Effector memory CD8-positive, alpha-beta T cell (primary cell): ENCODE data around the gene CLEC1B.
"Not testable (repeated sequence)": the region's sequence is repeated elsewhere in the genome, so short reads cannot be mapped to it uniquely, and the experiment has no call there.

Source experiments
- ATAC-seq: fragments of 150-1000 bp; cut with Tn5 transposase; replicated peaks from 2 replicates; pipeline ENCODE4 v1.10.0; 2021; ENCODE audit warnings: mild to moderate bottlenecking, moderate library complexity
- DNase-seq, 3 experiments: peaks; one replicate each; pipeline ENCODE4 v3.0.0; 2021
- H3K27ac Mint-ChIP-seq, 2 donors: one replicate each; pipeline ENCODE4 v1.8.0; 2022; ENCODE audit warnings: mild to moderate bottlenecking in 2 of 2, mixed read lengths in 2 of 2, moderate library complexity in 2 of 2
- H3K27me3 Mint-ChIP-seq, 2 donors: one replicate each; pipeline ENCODE4 v1.8.0; 2022; ENCODE audit warnings: mixed read lengths in 2 of 2
- H3K36me3 Mint-ChIP-seq: one replicate; pipeline ENCODE4 v1.8.0; 2022; ENCODE audit warnings: mild to moderate bottlenecking, moderate library complexity, mixed read lengths; ENCODE audit not compliant: insufficient read depth
- H3K4me1 Mint-ChIP-seq, 2 donors: one replicate each; pipeline ENCODE4 v1.8.0; 2022; ENCODE audit warnings: low read depth in 2 of 2, mixed read lengths in 2 of 2
- H3K4me3 Mint-ChIP-seq, 2 donors: one replicate each; pipeline ENCODE4 v1.8.0; 2022; ENCODE audit warnings: mild to moderate bottlenecking in 2 of 2, mixed read lengths in 2 of 2, moderate library complexity in 2 of 2
- H3K9me3 Mint-ChIP-seq, 2 donors: one replicate each; pipeline ENCODE4 v1.8.0; 2022; ENCODE audit warnings: mixed read lengths in 2 of 2
- total RNA-seq, 9 experiments: gene quantifications; one replicate each; lab custom pipeline; 2026; lab: John Stamatoyannopoulos, UW

Gene CLEC1B
- total RNA-seq, result 0 reads per million in 9 experiments

GRCh38 chr12:9999016-9999415 lies at the start of gene CLEC1B:
Gene CLEC1B, minus strand, starts transcription at chr12:9999121. Its CDS starts 21 bp downstream, at chr12:9999100.
- Mint-ChIP-seq H3K9me3 (no peaks in the 10 kb centered on the region), H3K4me1 (no peaks in the 10 kb centered on the region), H3K4me3 (no peak within 1 kb of the TSS), H3K27me3 (peaks cover 12 to 29% of the 10 kb centered on the region in 2 donors), H3K36me3 (no peaks in the 10 kb centered on the region), H3K27ac (no peak within 1 kb of the TSS)
- DNase-seq (no peak), ATAC-seq (no peak)

- DNase-seq (no peak), ATAC-seq (no peak)
- H3K4me1 Mint-ChIP-seq, result peaks cover 5 to 6% of the 10 kb centered on the region in 2 donors
- H3K9me3 Mint-ChIP-seq, result no peaks in the 10 kb centered on the region
- H3K27me3 Mint-ChIP-seq, result peaks cover 61 to 65% of the 10 kb centered on the region in 2 donors
- H3K27ac Mint-ChIP-seq, result no peak overlapping the region
- H3K4me3 Mint-ChIP-seq, result no peak overlapping the region
- no peaks in the 10 kb centered on the region for H3K36me3 Mint-ChIP-seq
Measured at GRCh38 chr12:10048526-10048925, 49.6 kb upstream of the CLEC1B start.

- ATAC-seq (no peak), DNase-seq (no peak)
- Mint-ChIP-seq H3K9me3 (no peaks in the 10 kb centered on the region), H3K27me3 (peaks cover 54 to 65% of the 10 kb centered on the region in 2 donors), H3K4me3 (no peak overlapping the region), H3K4me1 (no peaks in the 10 kb centered on the region), H3K27ac (no peak overlapping the region), H3K36me3 (no peaks in the 10 kb centered on the region)
Measured at GRCh38 chr12:10042167-10042566, 43.2 kb upstream of the CLEC1B start.

- H3K27ac Mint-ChIP-seq, result no peak overlapping the region
- H3K36me3 Mint-ChIP-seq, result no peaks in the 10 kb centered on the region
- H3K9me3 Mint-ChIP-seq, result no peaks in the 10 kb centered on the region
- DNase-seq (no peak), ATAC-seq (no peak)
- H3K4me1 Mint-ChIP-seq, result peaks cover 0 to 3% of the 10 kb centered on the region in 2 donors
- no peak overlapping the region for H3K4me3 Mint-ChIP-seq
- H3K27me3 Mint-ChIP-seq, result peaks cover 24 to 34% of the 10 kb centered on the region in 2 donors
Measured at GRCh38 chr12:10033783-10034545, 35.0 kb upstream of the CLEC1B start.

- no peak for DNase-seq
- H3K9me3 Mint-ChIP-seq, result no peaks in the 10 kb centered on the region
- no peak for ATAC-seq
- H3K4me1 Mint-ChIP-seq, result peaks cover 0 to 3% of the 10 kb centered on the region in 2 donors
- H3K36me3 Mint-ChIP-seq, result peaks cover 3% of the 10 kb centered on the region
- H3K4me3 Mint-ChIP-seq, result no peak overlapping the region
- H3K27ac Mint-ChIP-seq, result no peak overlapping the region
- peaks cover 18 to 23% of the 10 kb centered on the region in 2 donors for H3K27me3 Mint-ChIP-seq
Measured at GRCh38 chr12:10031771-10032175, 32.9 kb upstream of the CLEC1B start.

GRCh38 chr12:10031321-10031720 lies 32.4 kb upstream of the CLEC1B start:
- Mint-ChIP-seq H3K36me3 (peaks cover 3% of the 10 kb centered on the region), H3K27ac (no peak overlapping the region), H3K4me1 (peaks cover 0 to 3% of the 10 kb centered on the region in 2 donors), H3K4me3 (no peak overlapping the region), H3K27me3 (peaks cover 18 to 23% of the 10 kb centered on the region in 2 donors), H3K9me3 (no peaks in the 10 kb centered on the region)
- DNase-seq (no peak), ATAC-seq (no peak)

GRCh38 chr12:10030446-10030845 lies 31.5 kb upstream of the CLEC1B start, which contains the start of gene CLEC9A:
Gene CLEC9A, plus strand, starts transcription at chr12:10030682. Its CDS starts 22,006 bp downstream, at chr12:10052688.
- Mint-ChIP-seq H3K27ac (no peak within 1 kb of the TSS), H3K9me3 (no peaks in the 10 kb centered on the region)
- no peak for ATAC-seq

GRCh38 chr12:10027721-10028120 lies 28.8 kb upstream of the CLEC1B start:
- Mint-ChIP-seq H3K4me1 (no peaks in the 10 kb centered on the region), H3K9me3 (no peaks in the 10 kb centered on the region), H3K27ac (no peak overlapping the region), H3K4me3 (no peak overlapping the region), H3K27me3 (peaks cover 13 to 16% of the 10 kb centered on the region in 2 donors), H3K36me3 (peaks cover 3% of the 10 kb centered on the region)
- no peak for ATAC-seq
- no peak for DNase-seq

More at GRCh38 chr12:10030446-10030845, 31.5 kb upstream of the CLEC1B start, which contains the start of gene CLEC9A:
- DNase-seq, result no peak
- peaks cover 18 to 19% of the 10 kb centered on the region in 2 donors for H3K27me3 Mint-ChIP-seq
- no peaks in the 10 kb centered on the region for H3K4me1 Mint-ChIP-seq
- H3K36me3 Mint-ChIP-seq, result peaks cover 3% of the 10 kb centered on the region
- H3K4me3 Mint-ChIP-seq, result no peak within 1 kb of the TSS

GRCh38 chr12:10027311-10027710 lies 28.4 kb upstream of the CLEC1B start:
- peaks cover 3% of the 10 kb centered on the region for H3K36me3 Mint-ChIP-seq
- H3K4me1 Mint-ChIP-seq, result no peaks in the 10 kb centered on the region
- no peak overlapping the region for H3K27ac Mint-ChIP-seq
- ATAC-seq (no peak), DNase-seq (no peak)
- H3K27me3 Mint-ChIP-seq, result peaks cover 13 to 16% of the 10 kb centered on the region in 2 donors
- no peak overlapping the region for H3K4me3 Mint-ChIP-seq
- no peaks in the 10 kb centered on the region for H3K9me3 Mint-ChIP-seq

GRCh38 chr12:10026666-10027065 lies 27.7 kb upstream of the CLEC1B start:
- not testable (repeated sequence) for H3K36me3 Mint-ChIP-seq, ATAC-seq, DNase-seq, H3K27ac Mint-ChIP-seq, H3K4me1 Mint-ChIP-seq, H3K9me3 Mint-ChIP-seq, H3K4me3 Mint-ChIP-seq
- H3K27me3 Mint-ChIP-seq, result peaks cover 8 to 13% of the 10 kb centered on the region in 2 donors

GRCh38 chr12:10025236-10025635 lies 26.3 kb upstream of the CLEC1B start:
- no peaks in the 10 kb centered on the region for H3K4me1 Mint-ChIP-seq
- peaks cover 0 to 14% of the 10 kb centered on the region in 2 donors for H3K27me3 Mint-ChIP-seq

GRCh38 chr12:10021342-10021741 lies 22.4 kb upstream of the CLEC1B start:
- Mint-ChIP-seq H3K27ac (no peak overlapping the region), H3K4me1 (no peaks in the 10 kb centered on the region), H3K27me3 (peaks cover 8 to 24% of the 10 kb centered on the region in 2 donors), H3K36me3 (no peaks in the 10 kb centered on the region), H3K9me3 (no peaks in the 10 kb centered on the region), H3K4me3 (no peak overlapping the region)
- ATAC-seq (no peak), DNase-seq (no peak)

More at GRCh38 chr12:10025236-10025635, 26.3 kb upstream of the CLEC1B start:
- Mint-ChIP-seq H3K9me3 (no peaks in the 10 kb centered on the region), H3K4me3 (no peak overlapping the region), H3K27ac (no peak overlapping the region), H3K36me3 (peaks cover 3% of the 10 kb centered on the region)
- ATAC-seq (no peak), DNase-seq (no peak)

GRCh38 chr12:10018386-10018785 lies 19.5 kb upstream of the CLEC1B start:
- no peak for DNase-seq

GRCh38 chr12:10016881-10017280 lies 18.0 kb upstream of the CLEC1B start:
- no peaks in the 10 kb centered on the region for H3K4me1 Mint-ChIP-seq
- H3K27ac Mint-ChIP-seq, result no peak overlapping the region
- no peaks in the 10 kb centered on the region for H3K9me3 Mint-ChIP-seq
- peaks cover 28 to 44% of the 10 kb centered on the region in 2 donors for H3K27me3 Mint-ChIP-seq
- DNase-seq (no peak), ATAC-seq (no peak)
- peaks cover 3% of the 10 kb centered on the region for H3K36me3 Mint-ChIP-seq
- H3K4me3 Mint-ChIP-seq, result no peak overlapping the region

More at GRCh38 chr12:10018386-10018785, 19.5 kb upstream of the CLEC1B start:
- no peak overlapping the region for H3K27ac Mint-ChIP-seq
- H3K4me1 Mint-ChIP-seq, result no peaks in the 10 kb centered on the region
- peaks cover 3% of the 10 kb centered on the region for H3K36me3 Mint-ChIP-seq
- H3K27me3 Mint-ChIP-seq, result peaks cover 16 to 31% of the 10 kb centered on the region in 2 donors
- no peak for ATAC-seq
- no peaks in the 10 kb centered on the region for H3K9me3 Mint-ChIP-seq
- H3K4me3 Mint-ChIP-seq, result no peak overlapping the region
